NAMALWA (cell line): ENCODE data around the gene MTTP.

Source experiments
- DNase-seq: peaks from one replicate; pipeline ENCODE4 v3.0.0-alpha.2; 2015; ENCODE audit warnings: low spot score

Gene MTTP

GRCh38 chr4:99670409-99671073, 95.9 kb downstream of the MTTP start:
- DNase-seq, result no peak
